ENCODE results near the gene SMAD3.

DNA sequence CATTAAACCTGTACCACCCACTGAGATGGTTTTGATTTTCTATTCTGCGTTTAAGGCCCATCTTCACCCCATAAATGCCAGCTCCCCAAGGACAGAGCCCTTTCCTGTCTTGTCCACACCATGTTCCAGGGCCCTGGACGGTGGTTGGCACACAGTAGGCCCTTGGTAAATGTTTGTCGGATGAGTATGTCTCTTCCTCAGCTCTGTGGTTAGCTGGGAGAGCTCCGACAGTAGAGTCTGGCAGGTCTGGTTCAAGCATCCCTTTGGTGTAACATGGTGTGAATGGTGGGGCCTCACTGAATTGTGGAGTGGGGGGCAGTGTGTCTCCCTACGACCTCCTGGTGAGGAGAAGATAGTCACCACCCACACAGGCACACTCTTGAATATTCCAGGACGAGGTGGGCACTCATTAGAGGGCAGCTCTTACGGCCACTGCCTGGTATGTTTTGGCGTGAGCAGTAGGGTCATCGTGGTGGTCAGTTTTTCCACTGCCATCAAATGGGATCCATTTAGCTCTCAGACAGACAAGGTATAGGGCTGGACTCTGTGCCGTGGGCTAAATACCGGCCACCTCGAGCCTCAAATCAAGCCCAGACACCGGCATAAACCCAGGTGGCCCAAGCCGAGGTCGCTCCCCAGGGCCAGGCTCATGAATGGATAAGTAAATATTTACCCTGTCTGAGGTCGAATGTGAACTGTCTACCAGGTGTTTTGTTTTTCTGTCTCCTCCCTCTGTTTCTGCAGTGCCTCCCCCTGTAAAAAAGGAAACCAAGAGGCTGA lies 61.3 kb downstream of the SMAD3 start:
- TF ChIP-seq, protein P1, sequence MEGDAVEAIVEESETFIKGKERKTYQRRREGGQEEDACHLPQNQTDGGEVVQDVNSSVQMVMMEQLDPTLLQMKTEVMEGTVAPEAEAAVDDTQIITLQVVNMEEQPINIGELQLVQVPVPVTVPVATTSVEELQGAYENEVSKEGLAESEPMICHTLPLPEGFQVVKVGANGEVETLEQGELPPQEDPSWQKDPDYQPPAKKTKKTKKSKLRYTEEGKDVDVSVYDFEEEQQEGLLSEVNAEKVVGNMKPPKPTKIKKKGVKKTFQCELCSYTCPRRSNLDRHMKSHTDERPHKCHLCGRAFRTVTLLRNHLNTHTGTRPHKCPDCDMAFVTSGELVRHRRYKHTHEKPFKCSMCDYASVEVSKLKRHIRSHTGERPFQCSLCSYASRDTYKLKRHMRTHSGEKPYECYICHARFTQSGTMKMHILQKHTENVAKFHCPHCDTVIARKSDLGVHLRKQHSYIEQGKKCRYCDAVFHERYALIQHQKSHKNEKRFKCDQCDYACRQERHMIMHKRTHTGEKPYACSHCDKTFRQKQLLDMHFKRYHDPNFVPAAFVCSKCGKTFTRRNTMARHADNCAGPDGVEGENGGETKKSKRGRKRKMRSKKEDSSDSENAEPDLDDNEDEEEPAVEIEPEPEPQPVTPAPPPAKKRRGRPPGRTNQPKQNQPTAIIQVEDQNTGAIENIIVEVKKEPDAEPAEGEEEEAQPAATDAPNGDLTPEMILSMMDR (IDR thresholded peaks at IDR 0.05) = no peak
- TF ChIP-seq POLR2A (IDR thresholded peaks at IDR 0.05) = no peak

All from body of pancreas (tissue), 4 donors.